HG03135 (cell line): ENCODE measurements around the gene LIAS.
"Not testable (repeated sequence)": the region's sequence is repeated elsewhere in the genome, so short reads cannot be mapped to it uniquely, and the experiment has no call there.

Source experiments
- ATAC-seq: cut with Tn5 transposase; IDR thresholded peaks from one replicate; pipeline ENCODE4 v1.9.1; 2021; ENCODE audit warnings: mild to moderate bottlenecking, moderate library complexity; ENCODE audit not compliant: unreplicated experiment

Gene LIAS

GRCh38 chr4:39452860-39453587 is 5.8 kb upstream of the LIAS start:
- ATAC-seq, result no peak

DNA sequence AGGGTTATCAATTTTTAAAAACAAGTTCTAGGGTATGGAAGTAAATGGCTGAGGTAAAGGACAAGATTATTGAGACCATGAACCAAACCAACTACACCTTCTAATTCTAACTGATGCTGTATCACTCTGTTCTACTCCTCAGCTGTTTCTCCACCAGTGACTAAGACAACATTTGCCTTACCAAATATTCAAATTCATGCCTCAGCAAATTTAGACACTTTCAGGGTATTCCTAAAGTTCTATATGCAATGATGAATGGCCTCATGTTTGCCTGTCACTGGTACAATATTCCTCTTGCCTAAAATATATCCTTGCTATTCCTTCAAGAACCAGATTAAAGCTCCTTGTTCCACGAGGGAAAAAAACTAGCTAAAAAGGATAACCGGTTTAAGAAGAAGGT is 5.1 kb upstream of the LIAS start:
- ATAC-seq, result no peak

DNA sequence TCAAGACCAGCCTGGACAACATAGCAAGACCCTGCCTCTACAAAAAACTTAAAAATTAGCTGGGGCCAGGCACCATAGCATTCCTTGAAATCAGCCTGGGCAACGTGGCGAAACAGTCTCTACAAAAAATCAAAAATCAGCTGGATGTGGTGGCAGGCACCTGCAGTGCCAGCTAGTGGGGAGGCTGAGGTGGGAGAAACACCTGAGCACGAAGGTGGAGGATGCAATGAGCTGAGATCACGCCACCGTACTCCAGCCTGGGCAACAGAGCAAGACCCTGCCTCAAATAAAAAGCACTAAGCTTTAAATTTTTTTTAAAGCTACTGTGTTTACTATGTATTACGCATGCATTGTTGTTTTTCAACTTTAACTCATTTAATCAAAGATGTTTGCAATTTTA is 3.4 kb upstream of the LIAS start:
- no peak for ATAC-seq

GRCh38 chr4:39456946-39457763 is 1.7 kb upstream of the LIAS start:
- no peak for ATAC-seq

DNA sequence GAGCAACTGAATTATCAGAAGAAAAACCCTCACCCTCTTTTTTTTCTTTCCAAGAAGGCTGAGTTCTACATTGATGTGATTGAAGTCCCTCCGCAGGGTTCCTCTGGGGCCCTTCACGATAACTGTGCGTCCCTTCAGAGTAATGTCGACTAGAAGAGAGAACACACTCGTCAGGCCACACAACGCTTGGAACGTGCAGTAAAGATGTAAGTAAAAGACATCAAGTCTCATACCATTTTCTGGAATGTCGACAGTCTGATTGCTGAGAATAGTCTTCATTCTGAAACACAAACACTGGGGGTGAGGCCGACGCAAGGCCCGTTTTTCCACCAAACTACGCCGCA is 723 bp upstream of the LIAS start:
- ATAC-seq, result not testable (repeated sequence)

- no peak for ATAC-seq
These were observed 6.1 kb downstream of the LIAS start for GRCh38 chr4:39464886-39465501.

DNA sequence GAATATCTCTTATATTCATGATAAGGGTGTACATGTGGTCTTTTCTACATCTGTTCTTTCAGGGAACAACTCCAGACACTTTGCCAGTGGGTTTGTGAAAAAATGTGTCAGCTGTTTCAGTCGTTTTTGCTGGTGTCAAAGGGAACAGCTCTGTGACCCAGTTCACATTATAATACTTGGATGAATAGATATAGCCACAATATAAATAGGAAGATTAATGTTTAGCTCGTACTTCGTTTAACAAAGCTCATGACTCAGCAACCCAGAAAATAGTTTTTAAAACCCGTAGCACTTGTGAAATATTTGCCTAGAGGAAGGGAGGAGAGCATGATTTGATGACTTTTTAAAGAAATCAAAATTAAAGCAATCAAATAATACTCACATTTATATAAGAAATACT is 7.9 kb downstream of the LIAS start:
- no peak for ATAC-seq

DNA sequence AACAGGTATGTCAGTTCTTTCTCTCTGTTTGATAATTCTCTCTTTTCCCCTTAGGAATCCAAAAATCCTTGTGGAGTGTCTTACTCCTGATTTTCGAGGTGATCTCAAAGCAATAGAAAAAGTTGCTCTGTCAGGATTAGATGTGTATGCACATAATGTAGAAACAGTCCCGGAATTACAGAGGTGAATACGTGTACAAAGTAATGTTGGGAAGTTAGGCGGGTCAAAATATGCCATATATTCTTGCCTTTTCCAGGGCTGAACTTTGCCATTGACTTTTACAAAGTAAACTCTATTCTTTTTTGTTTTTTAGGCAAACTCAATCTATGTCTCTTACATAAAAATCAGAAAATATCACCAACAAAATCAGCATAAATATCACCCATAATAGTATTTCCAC is 8.6 kb downstream of the LIAS start:
- ATAC-seq, result no peak

DNA sequence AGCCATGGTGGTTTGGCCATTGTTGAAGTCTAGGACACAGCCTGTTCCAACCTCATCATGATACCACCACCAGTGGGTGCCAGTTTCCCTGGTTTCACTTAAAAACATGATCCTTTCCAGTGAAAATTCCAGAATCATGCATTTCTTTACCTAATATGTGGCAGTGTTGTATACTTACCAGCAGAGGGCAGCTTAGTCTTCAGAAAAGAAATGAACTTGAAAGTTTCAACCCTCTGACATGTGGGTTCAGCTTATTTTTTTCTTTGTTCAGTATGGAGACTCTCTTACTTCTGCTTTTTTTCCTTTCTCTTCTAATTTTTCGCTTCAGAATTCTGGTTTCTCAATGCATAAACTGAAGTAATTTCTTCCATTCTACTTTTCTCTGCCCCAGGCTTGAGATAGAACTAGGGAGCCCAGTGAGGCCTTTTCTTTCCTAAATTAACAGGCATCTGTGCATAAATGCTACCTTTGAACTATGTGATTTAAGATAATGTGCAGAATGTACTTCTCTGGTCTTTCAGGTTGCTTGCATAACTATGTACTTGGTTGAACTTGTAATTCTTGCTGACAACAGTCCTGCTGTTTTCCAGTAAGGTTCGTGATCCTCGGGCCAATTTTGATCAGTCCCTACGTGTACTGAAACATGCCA is 10.7 kb downstream of the LIAS start:
- ATAC-seq, result peak; percentile 82

GRCh38 chr4:39470402-39470801 is 11.5 kb downstream of the LIAS start:
- ATAC-seq, result no peak

DNA sequence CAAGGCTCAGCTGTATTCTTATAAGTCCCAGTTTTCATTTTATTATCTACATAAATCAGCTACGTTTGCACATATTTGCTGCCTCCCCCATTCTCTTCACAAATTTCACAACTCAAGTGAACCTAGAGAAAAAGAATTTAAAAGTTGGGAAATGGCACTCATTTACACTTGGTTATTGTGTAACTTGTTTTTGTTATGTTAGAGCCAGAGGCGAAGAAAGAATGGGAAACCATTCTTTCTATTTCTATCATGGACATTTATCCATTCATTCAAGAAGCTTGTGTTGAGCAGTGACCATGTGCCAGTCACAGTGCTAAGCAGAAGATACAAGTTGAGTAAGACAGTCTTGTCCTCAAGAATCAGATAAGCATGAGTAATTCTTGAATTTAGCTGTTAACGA is 13.5 kb downstream of the LIAS start:
- no peak for ATAC-seq

DNA sequence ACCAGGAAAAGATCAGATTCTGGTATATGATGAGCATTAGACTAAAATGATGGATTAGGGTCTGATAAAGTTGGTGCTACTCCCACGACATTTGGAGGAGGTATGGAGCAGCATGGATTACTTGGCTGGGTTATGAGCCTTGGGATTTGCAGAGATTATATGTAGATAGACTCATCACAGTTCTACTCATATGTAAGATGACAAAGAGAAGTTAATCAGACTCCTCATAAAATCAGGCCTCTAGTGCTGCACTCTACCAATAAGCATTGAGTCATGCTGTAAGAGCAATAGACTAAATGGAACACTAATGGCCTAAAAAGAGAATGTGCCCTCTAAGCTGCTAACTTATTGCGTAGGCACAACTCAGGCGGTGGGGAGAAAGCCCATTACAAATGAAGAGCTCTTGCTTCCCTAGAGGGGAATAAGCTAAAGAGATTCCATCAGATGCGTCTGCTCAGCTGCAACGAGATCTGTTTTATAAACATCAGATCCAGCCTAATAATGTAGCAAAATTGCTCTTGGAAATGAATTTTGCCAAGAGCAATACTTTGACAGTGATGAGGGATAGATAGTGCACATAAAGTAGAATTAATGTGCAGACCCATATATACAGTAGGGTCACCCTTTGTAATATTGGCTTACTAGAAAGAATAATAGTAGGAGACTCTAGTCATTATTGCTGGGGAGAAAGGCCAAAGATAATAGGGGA is 17.5 kb downstream of the LIAS start:
- ATAC-seq, result no peak

DNA sequence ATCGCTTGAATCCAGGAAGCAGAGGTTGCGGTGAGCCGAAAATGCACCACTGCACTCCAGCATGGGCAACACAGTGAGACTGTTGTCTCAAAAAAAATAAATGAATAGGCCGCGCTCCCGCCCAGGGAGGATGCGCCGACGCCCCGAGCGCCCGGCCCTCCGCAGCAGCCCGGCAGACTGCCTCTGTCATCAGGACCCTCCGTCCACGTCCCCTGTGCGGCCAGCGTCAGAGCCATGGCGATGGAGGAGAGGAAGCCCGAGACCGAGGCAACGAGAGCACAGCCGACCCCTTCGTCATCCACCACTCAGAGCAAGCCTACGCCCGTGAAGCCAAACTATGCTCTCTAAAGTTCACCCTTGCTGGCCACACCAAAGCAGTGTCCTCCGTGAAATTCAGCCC is 21.4 kb downstream of the LIAS start:
- ATAC-seq, result no peak

GRCh38 chr4:39480902-39481695 is 22.2 kb downstream of the LIAS start:
- ATAC-seq, result no peak

- ATAC-seq, result no peak
These were observed 25.9 kb downstream of the LIAS start for GRCh38 chr4:39484582-39485272.

- no peak for ATAC-seq
These were observed 27.5 kb downstream of the LIAS start for GRCh38 chr4:39486221-39486804.

GRCh38 chr4:39490322-39490721 is 31.5 kb downstream of the LIAS start:
- ATAC-seq, result no peak

DNA sequence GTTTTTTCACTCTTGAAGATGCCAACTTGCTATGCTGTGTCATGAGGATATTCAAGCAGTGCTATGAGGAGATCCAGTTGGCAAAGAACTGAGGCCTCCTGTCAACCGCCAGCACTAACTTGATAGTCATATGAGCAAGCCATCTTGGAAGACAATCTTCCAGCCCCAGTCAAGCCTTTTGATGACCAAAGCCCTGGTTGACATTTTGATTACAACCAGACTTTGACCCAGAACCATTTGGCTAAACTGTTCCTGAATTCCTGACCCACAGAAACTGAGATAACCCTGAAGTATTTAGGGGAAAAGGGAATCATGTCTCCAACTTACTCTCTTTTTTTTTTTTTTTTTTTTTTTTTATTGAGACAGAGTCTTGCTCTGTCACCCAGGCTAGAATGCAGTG is 35.5 kb downstream of the LIAS start:
- no peak for ATAC-seq
